ENCODE measurements around the gene PIN4.
"Not testable (repeated sequence)": the region's sequence is repeated elsewhere in the genome, so short reads cannot be mapped to it uniquely, and the experiment has no call there.

The PIN4 gene

DNA sequence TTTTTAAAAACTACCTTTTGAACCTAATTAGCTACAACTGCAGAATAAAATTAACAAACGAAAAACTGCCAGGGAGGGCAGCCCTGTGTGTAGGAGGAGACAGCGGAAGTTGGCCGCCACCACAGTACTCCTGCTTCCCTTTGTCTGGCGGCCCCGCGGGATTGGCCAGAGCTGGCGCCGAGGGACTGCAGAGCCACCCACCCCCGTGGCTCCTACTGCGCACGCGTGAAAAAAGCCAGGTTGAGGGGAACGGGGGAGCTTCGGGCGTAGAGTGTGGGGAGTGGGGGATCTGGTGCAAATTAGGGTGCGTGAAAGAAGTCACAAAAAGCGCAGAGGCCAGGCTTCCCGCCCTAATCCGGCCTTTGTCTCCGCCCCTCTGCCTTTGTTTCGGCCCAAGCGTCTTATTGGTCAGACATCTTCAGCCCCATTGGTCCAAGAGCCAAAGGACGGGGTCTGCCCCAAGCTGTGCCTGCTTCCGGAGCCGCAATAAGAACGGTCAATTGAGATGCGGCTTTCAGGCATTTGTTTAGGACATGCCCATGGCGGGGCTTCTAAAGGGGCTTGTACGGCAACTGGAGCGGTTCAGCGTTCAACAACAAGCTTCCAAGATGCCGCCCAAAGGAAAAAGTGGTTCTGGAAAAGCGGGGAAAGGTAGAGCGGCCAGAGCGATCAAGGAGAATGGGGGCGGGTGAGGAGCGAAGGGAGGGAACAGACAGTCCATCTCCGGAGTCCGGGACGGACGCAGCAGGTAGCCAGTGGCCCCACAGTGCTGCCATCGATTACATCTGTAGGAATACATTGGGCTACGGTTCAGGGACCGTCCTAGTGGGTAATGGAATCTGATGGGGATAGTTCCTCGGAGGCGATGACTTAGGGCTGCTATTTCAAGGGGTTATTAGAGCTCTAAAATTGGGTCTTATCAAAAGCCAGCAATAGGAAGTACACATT lies at the start of gene PIN4:
Gene PIN4 (plus strand): TSS at position 580 of the 948 bp plus-strand sequence. CDS start 29 bp downstream, at position 609.
- peak; percentile 95 for DNase-seq (ENCODE audit: low spot score)

GRCh38 chrX:72132456-72132855 lies 49.1 kb upstream of the PIN4 start:
- DNase-seq (ENCODE audit: low spot score), result no peak

GRCh38 chrX:72133851-72134546 lies 47.6 kb upstream of the PIN4 start:
- no peak for DNase-seq (ENCODE audit: low spot score)

DNA sequence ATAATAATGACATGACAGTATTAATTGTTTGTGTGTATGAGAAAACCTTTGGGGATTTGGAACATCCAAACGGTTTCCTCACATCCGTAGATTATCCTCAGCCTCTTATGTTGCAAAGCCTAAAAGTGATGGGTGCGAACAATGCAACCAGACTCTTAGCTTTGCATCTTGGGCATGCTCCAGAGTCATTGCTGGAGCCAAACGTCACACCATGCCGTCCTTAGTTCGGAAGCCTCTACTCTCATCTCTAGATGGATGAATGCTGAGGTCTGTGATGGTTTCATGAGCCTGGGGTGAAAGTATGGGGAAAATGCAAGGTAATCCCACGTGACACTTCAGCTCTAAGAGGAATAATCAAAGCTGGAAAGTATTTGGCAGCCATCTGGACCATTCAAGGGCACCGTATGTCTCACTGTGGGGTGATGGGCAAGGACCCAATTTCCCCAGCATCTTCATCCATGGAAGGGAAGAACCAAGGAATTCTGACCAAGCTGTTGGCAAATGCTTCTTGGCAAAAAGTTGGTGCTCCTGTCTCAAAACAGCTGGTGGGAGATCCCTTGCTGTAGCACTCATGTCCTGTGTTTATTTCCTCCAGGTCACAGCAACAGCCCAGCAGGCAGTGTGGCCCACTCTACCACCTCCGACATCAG lies 43.6 kb upstream of the PIN4 start:
- no peak for DNase-seq (ENCODE audit: low spot score)

DNA sequence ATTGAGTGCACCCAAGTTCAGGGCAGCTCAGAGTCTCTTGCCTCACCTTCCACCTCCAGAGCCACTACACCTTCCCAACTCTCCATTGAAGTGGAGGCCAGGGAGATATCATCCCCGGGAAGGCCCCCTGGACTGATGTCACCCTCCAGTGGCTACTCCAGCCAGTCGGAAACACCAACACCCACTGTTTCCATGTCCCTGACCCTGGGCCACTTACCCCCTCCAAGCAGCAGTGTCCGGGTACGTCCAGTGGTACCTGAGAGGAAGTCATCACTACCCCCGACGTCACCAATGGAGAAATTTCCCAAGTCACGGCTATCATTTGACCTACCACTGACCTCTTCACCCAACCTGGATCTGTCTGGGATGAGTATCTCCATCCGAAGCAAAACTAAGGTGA lies 42.0 kb upstream of the PIN4 start:
- DNase-seq (ENCODE audit: low spot score), result no peak

DNA sequence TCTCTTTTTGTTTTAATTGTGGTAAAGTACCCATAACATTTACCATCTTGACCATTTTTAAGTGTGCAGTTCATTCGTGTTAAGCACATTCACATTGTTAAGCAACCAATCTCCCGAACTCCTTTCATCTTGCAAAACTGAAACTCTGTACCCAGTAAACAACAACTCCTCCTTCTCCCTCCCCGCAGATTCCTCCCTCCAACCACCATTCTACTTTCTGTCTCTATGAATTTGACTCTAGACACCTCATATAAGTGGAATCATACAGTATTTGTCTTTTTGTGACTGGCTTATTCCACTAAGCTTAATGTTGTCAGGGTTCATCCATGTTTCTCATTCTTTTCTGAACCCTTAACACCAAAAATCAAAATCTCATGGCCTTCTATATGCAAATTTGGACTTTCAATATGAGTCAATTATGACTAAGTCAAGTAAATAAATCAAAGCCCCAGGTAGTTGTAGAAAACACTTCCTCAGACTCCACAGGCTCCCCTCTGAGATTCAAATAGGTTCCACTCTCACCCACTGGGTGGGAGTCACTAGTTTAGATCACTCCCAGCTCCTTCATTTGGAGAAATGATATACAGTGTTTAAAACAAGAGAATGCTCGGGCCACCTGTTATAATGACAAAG lies 40.1 kb upstream of the PIN4 start:
- no peak for DNase-seq (ENCODE audit: low spot score)

- no peak for DNase-seq (ENCODE audit: low spot score)
These were observed 39.3 kb upstream of the PIN4 start for GRCh38 chrX:72142094-72142793.

DNA sequence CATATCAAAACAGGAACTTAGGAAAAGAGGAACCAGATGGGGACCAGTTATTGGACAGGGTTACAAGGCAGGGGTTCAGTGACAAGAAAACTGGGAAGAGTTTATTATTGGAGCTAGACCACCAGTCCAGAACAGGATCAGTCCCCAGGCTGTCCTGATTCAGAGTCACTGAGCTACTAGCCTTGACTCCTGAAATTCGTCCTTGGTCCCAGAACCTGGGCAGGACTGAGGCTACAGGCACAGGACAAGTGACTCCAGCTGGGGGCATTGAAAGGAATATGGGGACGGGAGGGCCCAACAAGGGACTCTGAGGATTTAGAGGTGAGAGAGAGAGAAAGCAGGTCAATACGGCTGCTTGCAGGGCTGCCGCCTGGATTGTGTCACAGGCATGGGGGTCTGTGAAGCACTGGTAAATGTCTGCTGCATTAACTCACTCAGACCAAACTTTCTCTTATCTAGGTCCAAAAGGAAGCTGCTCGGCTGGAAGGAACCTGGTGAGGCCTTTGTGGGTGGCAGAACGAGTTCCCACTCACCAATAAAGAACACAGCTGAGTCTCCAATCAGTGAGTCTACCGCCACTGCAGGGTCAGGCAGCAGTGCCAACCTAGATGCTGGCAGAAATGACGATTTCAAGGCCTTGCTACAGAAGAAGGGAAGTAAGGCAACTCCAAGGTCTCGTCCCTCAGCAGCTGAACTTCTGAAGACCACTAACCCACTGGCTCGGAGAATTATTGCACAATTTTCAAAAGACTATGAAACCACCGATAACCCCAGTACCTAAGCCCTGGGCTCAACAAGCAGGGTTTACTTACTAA lies 38.6 kb upstream of the PIN4 start:
- no peak for DNase-seq (ENCODE audit: low spot score)

GRCh38 chrX:72143609-72143907 lies 38.0 kb upstream of the PIN4 start:
- no peak for DNase-seq (ENCODE audit: low spot score)

DNA sequence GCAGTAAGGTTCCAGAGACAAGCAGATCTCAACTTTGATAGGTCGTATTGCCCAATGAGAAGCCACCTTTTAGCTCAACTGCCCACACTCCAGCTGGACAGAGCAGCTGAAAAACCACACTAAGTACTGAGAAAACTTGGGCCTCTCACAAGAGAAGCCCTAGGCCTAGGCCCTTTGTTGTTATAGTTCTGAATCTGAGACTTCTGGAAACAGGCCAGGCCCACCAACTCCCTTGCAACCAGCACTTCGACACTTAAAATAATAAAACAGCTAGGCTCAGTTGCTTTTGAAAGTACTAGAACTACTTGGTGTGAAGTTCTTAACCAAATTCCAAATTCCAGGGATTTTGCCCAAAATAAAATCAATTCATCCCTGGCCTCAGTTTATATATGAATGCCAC lies 36.4 kb upstream of the PIN4 start:
- no peak for DNase-seq (ENCODE audit: low spot score)

GRCh38 chrX:72146527-72146926 lies 35.0 kb upstream of the PIN4 start:
- DNase-seq (ENCODE audit: low spot score), result no peak

- DNase-seq (ENCODE audit: low spot score), result no peak
These were observed 22.8 kb upstream of the PIN4 start for GRCh38 chrX:72158773-72159172.

DNA sequence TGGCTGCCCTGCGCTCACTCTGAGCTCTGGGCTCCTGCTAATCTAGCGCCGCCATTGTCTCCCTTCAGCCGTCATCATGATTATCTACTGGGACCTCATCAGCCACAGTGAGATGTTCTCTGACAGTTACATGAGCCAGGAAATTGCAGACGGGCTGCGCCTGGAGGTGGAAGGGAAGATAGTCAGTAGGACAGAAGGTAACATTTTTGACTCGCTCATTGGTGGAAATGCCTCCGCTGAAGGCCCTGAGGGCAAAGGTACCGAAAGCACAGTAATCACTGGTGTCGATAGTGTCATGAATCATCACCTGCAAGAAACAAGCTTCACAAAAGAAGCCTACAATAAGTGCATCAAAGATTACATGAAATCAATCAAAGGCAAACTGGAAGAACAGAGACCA lies 21.8 kb upstream of the PIN4 start:
- no peak for DNase-seq (ENCODE audit: low spot score)

DNA sequence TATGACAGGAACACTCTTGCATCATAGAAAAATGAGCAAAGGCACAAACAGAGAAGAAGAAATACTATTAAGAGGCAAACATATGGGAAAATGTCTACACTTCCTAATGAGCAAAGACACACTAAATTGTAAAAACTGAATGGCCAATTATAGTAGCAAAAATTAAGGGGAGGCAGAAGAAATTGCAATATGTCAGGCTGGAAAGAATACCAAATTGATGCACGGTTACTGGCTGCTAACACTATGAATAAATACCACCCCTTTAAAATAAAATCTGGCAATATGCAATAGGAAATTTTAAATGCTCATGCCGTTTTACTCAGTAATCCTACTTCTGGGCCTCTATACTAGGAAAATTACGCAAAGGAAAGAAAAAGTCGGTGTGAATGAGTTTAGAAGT lies 16.0 kb upstream of the PIN4 start:
- DNase-seq (ENCODE audit: low spot score), result no peak

DNA sequence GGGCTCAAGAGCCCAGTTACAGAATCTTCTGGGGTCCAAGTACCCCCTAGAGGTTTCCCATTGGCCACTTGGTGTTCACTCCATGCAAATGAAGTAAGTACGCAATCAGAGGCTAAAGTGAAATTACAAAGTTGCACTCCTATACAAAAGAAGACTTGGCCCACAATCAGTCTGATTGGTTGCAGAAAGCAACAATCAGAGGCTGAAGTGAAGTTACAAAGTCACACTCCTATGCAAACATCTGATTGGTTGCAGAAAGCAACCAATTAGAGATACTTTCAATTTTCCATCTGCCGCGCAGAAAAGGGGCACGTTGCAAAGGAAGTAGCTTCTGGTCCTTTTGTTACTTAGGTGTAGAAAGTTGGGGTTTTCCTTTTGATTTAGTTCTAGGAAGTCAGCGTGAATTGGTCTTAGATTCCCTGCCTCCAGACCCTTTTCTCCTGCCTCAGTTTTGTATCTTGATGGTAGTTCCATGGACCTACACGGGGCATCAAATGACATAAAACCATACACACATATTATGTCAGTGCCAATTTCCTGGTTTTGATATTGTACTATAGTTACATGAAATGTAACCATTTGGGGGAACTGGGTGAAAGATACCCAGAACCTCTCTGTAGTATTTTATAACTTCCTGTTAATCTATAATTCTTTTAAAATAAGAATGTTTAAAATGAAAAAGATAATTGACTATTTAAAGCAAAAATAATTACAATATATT lies 12.4 kb upstream of the PIN4 start:
- DNase-seq (ENCODE audit: low spot score), result no peak

DNA sequence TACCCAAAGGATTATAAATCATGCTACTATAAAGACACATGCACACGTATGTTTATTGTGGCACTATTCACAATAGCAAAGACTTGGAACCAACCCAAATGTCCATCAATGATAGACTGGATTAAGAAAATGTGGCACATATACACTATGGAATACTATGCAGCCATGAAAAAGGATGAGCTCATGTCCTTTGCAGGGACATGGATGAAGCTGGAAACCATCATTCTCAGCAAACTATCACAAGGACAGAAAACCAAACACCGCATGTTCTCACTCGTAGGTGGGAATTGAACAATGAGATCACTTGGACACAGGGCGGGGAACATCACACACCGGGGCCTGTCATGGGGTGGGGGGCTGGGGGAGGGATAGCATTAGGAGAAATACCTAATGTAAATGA lies 5.3 kb upstream of the PIN4 start:
- DNase-seq (ENCODE audit: low spot score), result not testable (repeated sequence)

DNA sequence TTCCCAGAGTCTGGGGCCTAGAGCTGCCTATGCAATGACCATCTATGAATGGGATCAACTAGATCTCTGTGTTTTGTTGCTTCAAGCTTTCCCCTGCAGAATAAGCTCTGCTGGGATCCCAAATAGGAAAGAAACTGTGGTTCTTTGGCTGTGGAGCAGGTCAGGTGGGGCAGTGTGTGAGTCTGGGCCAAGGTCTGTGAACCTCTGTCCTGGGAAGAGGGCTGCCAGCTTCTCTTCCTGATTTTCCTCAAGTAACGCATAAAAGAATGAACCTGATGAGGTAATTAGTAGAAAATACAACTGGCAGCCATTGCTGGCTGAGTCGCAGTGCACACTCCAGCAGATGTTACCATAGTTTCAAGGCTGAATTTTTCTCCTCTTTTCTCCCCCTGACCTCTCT lies 4.6 kb upstream of the PIN4 start:
- no peak for DNase-seq (ENCODE audit: low spot score)

GRCh38 chrX:72180539-72180938 lies 1.0 kb upstream of the PIN4 start:
- DNase-seq (ENCODE audit: low spot score), result peak; percentile 20

- no peak for DNase-seq (ENCODE audit: low spot score)
These were observed 1.4 kb downstream of the PIN4 start for GRCh38 chrX:72182924-72183323.

GRCh38 chrX:72201836-72202536 lies 20.4 kb downstream of the PIN4 start:
- DNase-seq (ENCODE audit: low spot score), result peak; percentile 90

Measured in RKO (cell line).